Sigmoid colon (tissue), 4 donors: ENCODE data around the gene USO1.

Experiments
- CTCF ChIP-seq, 4 experiments: fragments of 450-650 bp in 3 of 4; fragments of 200-600 bp in 1 of 4; IDR thresholded peaks; one replicate each; pipeline ENCODE4 v1.5.1; 2016 to 2019; ENCODE audit warnings: antibody characterized with exemption in 4 of 4, mild to moderate bottlenecking in 3 of 4, moderate library complexity in 2 of 4
- POLR2AphosphoS5 ChIP-seq, 4 donors: sonication (generic); formaldehyde crosslinking; IDR thresholded peaks; one replicate each; pipeline ENCODE4 v1.6.1; 2017; ENCODE audit warnings: antibody characterized with exemption in 4 of 4

GRCh38 chr4:75786526-75786925, 62.1 kb downstream of the USO1 start:
- TF ChIP-seq CTCF (IDR thresholded peaks at IDR 0.05) (no peak), POLR2AphosphoS5 (IDR thresholded peaks at IDR 0.05) (no peak)
